ENCODE data around the gene MYL7.
"Not testable (repeated sequence)": the region's sequence is repeated elsewhere in the genome, so short reads cannot be mapped to it uniquely, and the experiment has no call there.

The MYL7 gene, protein sequence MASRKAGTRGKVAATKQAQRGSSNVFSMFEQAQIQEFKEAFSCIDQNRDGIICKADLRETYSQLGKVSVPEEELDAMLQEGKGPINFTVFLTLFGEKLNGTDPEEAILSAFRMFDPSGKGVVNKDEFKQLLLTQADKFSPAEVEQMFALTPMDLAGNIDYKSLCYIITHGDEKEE

GRCh38 chr7:44141221-44141850 is at the start of gene MYL7:
TSS of gene MYL7 (minus strand) at chr7:44141332. CDS start at chr7:44141305, 27 bp downstream.
- no peak for DNase-seq (ENCODE audit: extremely low read depth in 1 of 2, low read depth in 1 of 2)

GRCh38 chr7:44189993-44190872 is 49.1 kb upstream of the MYL7 start:
- no peak for DNase-seq (ENCODE audit: extremely low read depth in 1 of 2, low read depth in 1 of 2)

GRCh38 chr7:44189286-44189992 is 48.3 kb upstream of the MYL7 start, which contains the start of gene GCK:
TSS of gene GCK (minus strand) at chr7:44189439. CDS start at chr7:44188953, 486 bp downstream.
- DNase-seq (ENCODE audit: extremely low read depth in 1 of 2, low read depth in 1 of 2): no peak

- DNase-seq (ENCODE audit: extremely low read depth in 1 of 2, low read depth in 1 of 2): no peak
These were observed 47.5 kb upstream of the MYL7 start for GRCh38 chr7:44188480-44189225.

DNA sequence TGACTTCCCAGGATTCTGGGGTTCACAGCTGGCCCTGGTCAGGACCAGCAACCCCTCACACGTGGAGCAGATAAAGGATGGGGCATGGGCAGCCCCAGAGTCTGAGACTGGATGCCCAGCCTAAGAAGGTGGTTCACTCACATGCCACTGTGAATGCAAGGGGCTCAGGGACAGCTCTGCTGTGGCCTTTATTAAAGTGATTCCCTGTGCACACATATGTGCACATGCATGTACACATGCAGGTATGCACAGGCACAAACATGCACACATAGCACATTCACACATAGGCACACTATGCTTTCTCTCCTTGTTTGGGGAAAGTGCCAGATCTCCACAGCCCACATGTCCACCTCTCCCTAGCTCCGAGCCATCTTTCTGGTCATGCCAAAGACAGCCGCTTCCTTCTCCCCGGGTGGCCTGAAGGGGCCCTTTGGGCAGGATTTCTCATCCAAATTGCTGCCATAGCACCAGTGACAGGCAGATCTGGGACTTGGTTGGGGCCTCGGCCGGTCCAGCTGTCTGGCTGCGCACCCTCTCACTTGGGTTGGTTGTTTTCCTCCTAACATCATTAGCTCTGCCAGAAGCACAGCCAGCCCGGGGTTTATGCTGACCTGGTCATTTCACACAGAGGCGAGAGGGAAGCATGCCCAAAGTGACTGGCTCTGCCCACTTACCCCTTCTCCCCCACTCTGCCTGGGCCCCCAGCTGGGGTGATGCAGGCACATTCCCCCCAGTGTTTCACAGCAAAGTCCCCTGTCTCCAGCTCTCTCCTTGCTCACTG is 46.7 kb upstream of the MYL7 start:
- DNase-seq (ENCODE audit: extremely low read depth in 1 of 2, low read depth in 1 of 2): no peak

- DNase-seq (ENCODE audit: extremely low read depth in 1 of 2, low read depth in 1 of 2): no peak
These were observed 45.6 kb upstream of the MYL7 start for GRCh38 chr7:44186736-44187135.

DNA sequence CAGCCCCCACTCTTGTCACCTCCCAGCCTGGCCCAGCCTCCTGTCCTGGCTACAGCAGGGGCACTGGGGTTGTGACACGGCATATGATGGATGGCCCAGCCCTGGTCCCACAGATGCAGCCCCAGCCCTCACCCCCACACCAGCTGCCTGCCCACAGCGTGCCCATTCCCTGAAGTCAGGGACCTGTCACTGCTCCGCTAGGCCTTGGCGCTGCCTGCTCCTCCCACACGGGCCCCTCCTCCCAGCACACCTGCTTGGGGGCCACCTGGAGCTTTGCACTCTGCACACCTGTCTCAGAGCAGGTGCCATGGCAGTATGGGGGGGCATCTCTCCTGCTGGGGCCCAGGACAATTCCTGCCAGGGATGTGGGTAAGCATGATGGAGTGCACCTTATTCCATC is 44.6 kb upstream of the MYL7 start:
- no peak for DNase-seq (ENCODE audit: extremely low read depth in 1 of 2, low read depth in 1 of 2)

DNA sequence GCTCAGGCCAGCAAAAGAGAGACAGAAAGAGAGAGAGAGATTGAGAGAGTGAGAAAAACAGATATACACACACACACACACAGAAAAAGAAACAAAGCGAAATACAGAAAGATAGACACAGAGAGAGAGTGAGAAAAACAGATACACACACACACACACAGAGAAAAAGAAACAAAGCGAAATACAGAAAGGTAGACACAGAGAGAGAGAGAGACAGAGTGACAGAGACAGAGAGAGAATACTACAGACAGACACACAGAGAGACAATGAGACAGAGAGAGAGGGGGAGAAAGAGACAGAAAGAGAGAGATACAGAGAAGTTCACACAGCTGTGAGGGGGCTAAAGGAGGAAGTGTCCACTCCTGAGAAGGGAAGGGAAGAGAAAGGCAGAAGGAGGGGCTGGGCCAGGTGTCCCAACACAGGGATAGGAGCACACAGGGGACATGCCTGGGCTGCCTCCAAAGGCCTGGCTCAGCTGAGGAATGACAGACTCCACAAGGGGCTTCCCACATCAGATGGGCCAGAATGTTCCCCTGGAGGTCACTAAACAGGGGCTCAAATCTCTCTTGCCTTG is 43.8 kb upstream of the MYL7 start:
- no peak for DNase-seq (ENCODE audit: extremely low read depth in 1 of 2, low read depth in 1 of 2)

- no peak for DNase-seq (ENCODE audit: extremely low read depth in 1 of 2, low read depth in 1 of 2)
These were observed 43.2 kb upstream of the MYL7 start for GRCh38 chr7:44184206-44184872.

GRCh38 chr7:44183386-44183785 is 42.3 kb upstream of the MYL7 start:
- DNase-seq (ENCODE audit: extremely low read depth in 1 of 2, low read depth in 1 of 2): no peak

- no peak for DNase-seq (ENCODE audit: extremely low read depth in 1 of 2, low read depth in 1 of 2)
These were observed 41.7 kb upstream of the MYL7 start for GRCh38 chr7:44182827-44183226.

- DNase-seq (ENCODE audit: extremely low read depth in 1 of 2, low read depth in 1 of 2): no peak
These were observed 39.5 kb upstream of the MYL7 start for GRCh38 chr7:44180631-44181030.

GRCh38 chr7:44177570-44178131 is 36.5 kb upstream of the MYL7 start:
- DNase-seq (ENCODE audit: extremely low read depth in 1 of 2, low read depth in 1 of 2): no peak

DNA sequence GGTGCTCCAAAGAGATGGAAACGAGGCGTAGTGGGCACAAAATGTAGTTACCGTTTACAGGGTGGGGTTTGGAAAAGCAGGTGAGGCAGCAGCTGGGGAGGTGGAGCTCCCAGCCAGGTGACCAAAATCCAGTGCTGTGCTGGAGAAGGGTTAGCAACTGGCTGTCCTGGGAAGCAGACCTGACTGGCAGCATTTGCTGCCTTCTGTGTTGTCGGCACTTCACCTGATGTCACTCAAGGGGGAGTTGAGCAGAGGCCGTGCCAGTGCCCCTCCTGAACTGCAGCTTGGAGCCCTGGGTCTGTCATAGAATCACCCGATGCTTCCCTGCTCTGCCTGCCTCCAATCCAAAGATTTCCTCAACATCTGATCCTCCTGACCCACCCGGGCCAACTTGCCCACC is 35.4 kb upstream of the MYL7 start:
- DNase-seq (ENCODE audit: extremely low read depth in 1 of 2, low read depth in 1 of 2): no peak

GRCh38 chr7:44175730-44176129 is 34.6 kb upstream of the MYL7 start:
- no peak for DNase-seq (ENCODE audit: extremely low read depth in 1 of 2, low read depth in 1 of 2)

DNA sequence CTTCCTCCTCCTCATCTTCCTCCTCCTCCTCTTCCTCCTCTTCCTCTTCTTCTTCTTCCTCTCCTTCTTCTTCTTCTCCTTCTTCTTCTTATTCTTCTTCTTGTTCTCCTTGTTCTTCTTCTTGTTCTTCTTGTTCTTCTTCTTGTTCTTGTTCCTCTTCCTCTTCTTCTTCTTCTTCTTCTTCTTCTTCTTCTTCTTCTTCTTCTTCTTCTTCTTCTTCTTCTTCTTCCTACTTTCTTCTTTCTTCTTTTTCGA is 33.5 kb upstream of the MYL7 start:
- not testable (repeated sequence) for DNase-seq (ENCODE audit: extremely low read depth in 1 of 2, low read depth in 1 of 2)

DNA sequence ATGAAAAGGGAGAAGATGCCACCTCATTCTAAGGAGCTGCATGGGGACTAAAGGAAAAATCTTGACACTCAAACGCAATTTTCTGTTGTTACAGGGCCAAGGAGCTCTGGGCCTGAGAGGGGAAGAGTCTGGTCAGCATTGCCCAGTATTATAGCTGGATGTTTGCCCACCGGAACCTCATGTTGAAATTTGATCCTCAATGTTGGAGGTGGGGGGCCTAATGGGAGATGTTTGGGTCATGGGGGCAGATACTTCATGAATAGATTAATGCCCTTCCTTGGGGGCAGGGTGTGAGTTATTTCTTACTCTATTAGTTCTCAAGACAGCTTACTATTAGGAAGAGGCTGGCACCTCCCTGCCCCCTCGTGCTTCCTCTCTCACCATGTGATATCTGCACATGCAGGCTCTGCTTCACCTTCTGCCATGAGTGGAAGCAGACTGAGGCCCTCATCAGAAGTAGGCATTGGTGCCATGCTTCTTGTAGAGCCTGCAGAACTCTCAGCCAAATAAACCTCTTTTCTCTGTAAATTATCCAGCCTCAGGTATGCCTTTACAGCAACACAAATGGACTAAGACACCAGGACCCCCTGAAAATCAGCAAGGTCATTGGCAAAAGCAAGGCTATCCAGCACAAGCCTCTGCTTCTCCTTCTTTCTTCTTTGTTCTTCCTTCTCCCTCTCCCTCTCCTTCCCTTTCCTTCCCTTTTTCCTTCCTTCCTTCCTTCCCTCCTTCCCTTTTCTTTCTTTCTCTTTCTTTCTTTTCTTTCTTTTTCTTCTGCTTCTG is 33.0 kb upstream of the MYL7 start:
- no peak for DNase-seq (ENCODE audit: extremely low read depth in 1 of 2, low read depth in 1 of 2)

DNA sequence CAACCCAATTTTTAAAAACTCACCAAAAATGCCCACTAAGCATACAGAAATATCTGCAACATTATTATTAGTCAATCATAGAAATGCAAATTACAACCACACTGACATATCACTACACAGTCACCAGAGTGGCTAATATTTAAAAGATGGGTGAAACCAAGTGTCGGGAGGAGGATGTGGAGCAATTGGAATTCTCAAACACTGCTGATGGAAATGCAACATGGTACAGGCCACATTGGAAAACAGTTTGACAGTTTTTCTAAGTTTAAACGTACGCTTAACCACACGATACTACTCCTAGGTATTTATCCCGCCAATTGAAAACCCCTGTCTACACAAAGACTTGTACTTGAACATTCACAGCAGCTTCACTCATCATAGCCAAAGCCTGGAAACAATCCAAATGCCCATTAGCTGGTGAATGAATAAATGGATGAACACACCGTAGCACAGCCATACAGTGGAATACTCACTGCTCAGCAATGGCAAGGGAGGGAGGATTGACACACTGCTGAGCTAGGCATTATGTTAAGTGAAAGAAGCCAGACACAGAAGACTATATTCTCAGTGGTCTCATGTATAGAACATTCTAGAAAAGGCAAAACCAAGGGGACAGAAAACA is 31.8 kb upstream of the MYL7 start:
- no peak for DNase-seq (ENCODE audit: extremely low read depth in 1 of 2, low read depth in 1 of 2)
